ENCODE results near the gene CNGA4. TPM values are rescaled to one million over a fixed set of nuclear protein-coding genes. Genes with fewer than 3 reads are reported as not detected.

The CNGA4 gene
- total RNA-seq, 1 experiment from 2014 or later: 0.17 TPM

DNA sequence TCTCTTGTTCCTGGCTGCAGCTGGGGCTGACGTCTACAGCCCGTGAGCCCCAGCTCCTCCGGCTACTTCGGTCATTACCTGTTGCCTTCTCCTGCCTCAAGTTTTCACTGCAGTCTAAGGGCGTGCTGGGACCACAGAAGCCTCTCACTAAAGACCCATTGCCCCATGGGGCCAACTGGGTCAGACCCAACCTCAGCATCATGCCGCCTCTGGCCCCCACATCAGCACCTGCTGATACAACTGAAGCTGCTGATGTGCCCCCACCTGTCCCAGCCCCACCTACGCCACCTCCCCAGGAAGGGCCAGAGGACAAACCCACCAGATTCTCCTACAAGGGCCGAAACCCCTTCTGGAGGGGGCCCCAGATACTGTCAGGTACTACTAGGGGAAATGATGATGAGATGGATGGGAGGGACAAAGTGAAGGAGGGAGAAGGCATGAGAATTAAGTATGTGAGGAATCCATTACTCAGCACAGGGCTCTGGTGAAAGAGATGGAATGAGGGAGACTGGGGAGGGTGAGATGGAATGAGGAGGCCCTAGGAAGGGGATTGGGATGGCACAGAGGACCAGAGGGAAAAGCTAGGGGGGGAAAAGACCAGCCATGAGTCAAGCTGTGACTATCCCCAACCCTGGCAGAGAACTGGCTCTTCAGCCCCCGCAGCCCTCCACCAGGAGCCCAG, 28.5 kb upstream of the CNGA4 start:
- Histone ChIP-seq H3K36me3 (replicated peaks; ENCODE audit: control insufficient read depth, insufficient read depth, low read length) (peaks cover 11% of the 10 kb centered on the region), H3K4me3 (ENCODE audit: insufficient read depth, low read depth, low read length) (no peak overlapping the region), H3K27me3 (ENCODE audit: control insufficient read depth, insufficient read depth, low read length) (no peaks in the 10 kb centered on the region)
- DNase-seq: no peak

DNA sequence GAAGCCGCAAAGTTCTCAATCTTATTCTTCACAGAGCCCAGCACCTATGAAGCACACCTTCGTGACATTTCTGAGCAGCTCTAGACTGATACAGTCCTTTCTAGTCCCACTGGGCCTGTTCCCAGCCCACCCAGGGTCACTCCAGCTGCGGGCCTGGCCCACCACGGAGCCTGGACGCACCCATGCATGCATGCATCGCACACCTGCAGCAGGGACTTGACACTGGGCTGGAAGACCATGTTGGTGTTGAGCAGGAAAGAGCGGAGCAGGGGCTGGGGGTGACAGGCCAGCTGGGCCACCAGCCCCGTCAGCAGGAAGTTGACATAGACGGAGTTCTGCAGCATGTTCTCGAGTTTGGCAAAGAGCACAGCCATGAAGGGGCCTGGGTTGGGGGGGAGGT, 24.4 kb upstream of the CNGA4 start:
- no peak for DNase-seq
- no peaks in the 10 kb centered on the region for H3K27me3 ChIP-seq (ENCODE audit: control insufficient read depth, insufficient read depth, low read length)
- H3K4me3 ChIP-seq (ENCODE audit: insufficient read depth, low read depth, low read length): no peak overlapping the region
- peaks cover 17% of the 10 kb centered on the region for H3K36me3 ChIP-seq (replicated peaks; ENCODE audit: control insufficient read depth, insufficient read depth, low read length)

GRCh38 chr11:6216501-6216900, 22.4 kb upstream of the CNGA4 start:
- Histone ChIP-seq H3K27me3 (ENCODE audit: control insufficient read depth, insufficient read depth, low read length) (no peaks in the 10 kb centered on the region), H3K36me3 (replicated peaks; ENCODE audit: control insufficient read depth, insufficient read depth, low read length) (peaks cover 16% of the 10 kb centered on the region), H3K4me3 (ENCODE audit: insufficient read depth, low read depth, low read length) (no peak overlapping the region)
- no peak for DNase-seq

DNA sequence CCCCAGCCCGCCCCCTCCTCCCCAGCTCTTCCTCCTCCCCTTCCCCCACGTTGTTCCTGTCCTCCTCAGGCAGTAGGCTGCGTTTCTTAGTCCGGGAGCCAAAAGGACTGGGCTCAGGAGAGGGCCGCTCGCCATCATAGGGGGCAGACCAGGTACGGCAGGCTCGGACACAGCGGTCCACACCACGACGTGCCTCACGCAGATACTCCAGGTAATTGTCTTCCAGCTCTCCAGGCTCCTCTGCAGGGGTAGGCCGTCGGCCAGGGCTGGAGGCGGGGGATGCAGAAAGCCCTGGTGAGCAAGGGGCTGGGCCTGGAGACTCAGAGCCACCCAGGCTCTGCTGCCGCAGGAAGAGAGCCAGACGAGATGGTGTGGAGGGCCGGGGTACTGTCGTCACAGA, 21.2 kb upstream of the CNGA4 start:
- DNase-seq: no peak
- H3K36me3 ChIP-seq (replicated peaks; ENCODE audit: control insufficient read depth, insufficient read depth, low read length): peaks cover 16% of the 10 kb centered on the region
- no peak overlapping the region for H3K4me3 ChIP-seq (ENCODE audit: insufficient read depth, low read depth, low read length)
- H3K27me3 ChIP-seq (ENCODE audit: control insufficient read depth, insufficient read depth, low read length): no peaks in the 10 kb centered on the region

GRCh38 chr11:6219359-6219758, 19.5 kb upstream of the CNGA4 start:
- Histone ChIP-seq H3K36me3 (replicated peaks; ENCODE audit: control insufficient read depth, insufficient read depth, low read length) (peaks cover 16% of the 10 kb centered on the region), H3K27me3 (ENCODE audit: control insufficient read depth, insufficient read depth, low read length) (no peaks in the 10 kb centered on the region), H3K4me3 (ENCODE audit: insufficient read depth, low read depth, low read length) (no peak overlapping the region)
- DNase-seq: no peak

- Histone ChIP-seq H3K4me3 (ENCODE audit: insufficient read depth, low read depth, low read length) (no peak overlapping the region), H3K36me3 (replicated peaks; ENCODE audit: control insufficient read depth, insufficient read depth, low read length) (peaks cover 5% of the 10 kb centered on the region), H3K27me3 (ENCODE audit: control insufficient read depth, insufficient read depth, low read length) (no peaks in the 10 kb centered on the region)
- no peak for DNase-seq
These were observed 15.0 kb upstream of the CNGA4 start for GRCh38 chr11:6223854-6224253.

- H3K4me3 ChIP-seq (ENCODE audit: insufficient read depth, low read depth, low read length): no peak overlapping the region
- no peaks in the 10 kb centered on the region for H3K27me3 ChIP-seq (ENCODE audit: control insufficient read depth, insufficient read depth, low read length)
- DNase-seq: no peak
- peaks cover 5% of the 10 kb centered on the region for H3K36me3 ChIP-seq (replicated peaks; ENCODE audit: control insufficient read depth, insufficient read depth, low read length)
These were observed 14.5 kb upstream of the CNGA4 start for GRCh38 chr11:6224421-6224820.

DNA sequence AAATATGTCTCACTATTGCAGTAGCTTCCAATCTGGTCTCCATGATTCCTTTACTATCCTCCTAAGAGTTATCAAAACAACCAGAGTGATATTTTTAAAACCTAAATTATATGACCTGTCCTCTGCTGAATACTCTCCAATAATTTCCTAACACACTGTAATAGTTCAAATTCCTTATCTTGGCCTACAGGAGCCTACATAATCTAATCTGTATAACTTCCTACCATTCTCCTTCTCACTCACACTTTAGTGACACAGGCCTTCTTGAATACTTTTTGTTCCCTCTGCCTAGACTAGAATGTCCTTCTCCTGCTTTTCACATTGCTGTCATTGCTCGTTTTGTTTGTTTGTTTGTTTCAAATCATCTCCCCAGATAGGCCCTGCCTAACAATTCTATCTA, 13.9 kb upstream of the CNGA4 start:
- no peak for DNase-seq
- Histone ChIP-seq H3K4me3 (ENCODE audit: insufficient read depth, low read depth, low read length) (no peak overlapping the region), H3K27me3 (ENCODE audit: control insufficient read depth, insufficient read depth, low read length) (no peaks in the 10 kb centered on the region)

DNA sequence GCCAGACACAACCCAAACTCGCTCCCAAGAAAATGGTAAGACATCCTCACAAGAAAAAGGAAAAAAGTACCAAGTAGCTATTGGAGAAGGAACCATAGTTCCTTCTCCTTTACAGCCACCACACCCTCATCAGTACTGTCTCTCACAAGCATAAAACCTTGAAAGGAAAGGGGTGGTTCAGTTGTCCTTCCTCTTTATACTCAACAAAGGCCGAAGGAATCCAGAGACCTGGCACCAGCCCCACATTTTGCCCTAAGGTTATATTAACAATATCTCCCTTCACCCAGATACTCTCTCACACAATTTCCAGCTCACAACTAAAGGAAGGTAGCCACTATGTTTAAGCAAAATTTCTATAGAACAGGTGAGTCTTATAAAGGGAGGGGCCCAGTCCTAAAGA, 13.0 kb upstream of the CNGA4 start:
- DNase-seq: no peak
- Histone ChIP-seq H3K4me3 (ENCODE audit: insufficient read depth, low read depth, low read length) (no peak overlapping the region), H3K27me3 (ENCODE audit: control insufficient read depth, insufficient read depth, low read length) (no peaks in the 10 kb centered on the region), H3K36me3 (replicated peaks; ENCODE audit: control insufficient read depth, insufficient read depth, low read length) (peaks cover 5% of the 10 kb centered on the region)

More for the DNA sequence above, 13.9 kb upstream of the CNGA4 start:
- peaks cover 5% of the 10 kb centered on the region for H3K36me3 ChIP-seq (replicated peaks; ENCODE audit: control insufficient read depth, insufficient read depth, low read length)

DNA sequence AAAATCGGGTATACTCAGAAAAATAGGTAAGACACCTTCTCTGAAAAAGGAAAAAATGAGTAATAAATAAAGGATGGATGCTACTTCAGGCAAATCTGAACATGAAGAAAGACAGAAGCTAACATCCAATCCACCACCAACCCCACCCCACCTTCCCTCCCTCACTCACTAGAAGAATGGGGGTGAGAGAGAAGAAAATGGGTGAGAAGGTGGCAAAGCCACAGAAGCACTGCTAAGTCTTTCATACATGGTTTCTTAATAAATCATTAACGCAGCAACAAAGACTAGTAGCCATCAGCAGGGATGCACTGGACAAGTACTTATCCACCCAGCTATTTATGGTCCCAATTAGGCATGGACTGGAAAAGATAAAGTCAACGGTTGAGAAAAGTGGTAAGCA, 10.4 kb upstream of the CNGA4 start:
- no peak for DNase-seq
- H3K36me3 ChIP-seq (replicated peaks; ENCODE audit: control insufficient read depth, insufficient read depth, low read length): 0 out of 2 replicates have a peak, but pooled peaks cover 2% of the 10 kb centered on the region
- no peaks in the 10 kb centered on the region for H3K27me3 ChIP-seq (ENCODE audit: control insufficient read depth, insufficient read depth, low read length)
- no peak overlapping the region for H3K4me3 ChIP-seq (ENCODE audit: insufficient read depth, low read depth, low read length)

GRCh38 chr11:6229911-6230310, 9.0 kb upstream of the CNGA4 start:
- no peak for DNase-seq
- no peaks in the 10 kb centered on the region for H3K27me3 ChIP-seq (ENCODE audit: control insufficient read depth, insufficient read depth, low read length)
- no peaks in the 10 kb centered on the region for H3K36me3 ChIP-seq (replicated peaks; ENCODE audit: control insufficient read depth, insufficient read depth, low read length)
- no peak overlapping the region for H3K4me3 ChIP-seq (ENCODE audit: insufficient read depth, low read depth, low read length)

DNA sequence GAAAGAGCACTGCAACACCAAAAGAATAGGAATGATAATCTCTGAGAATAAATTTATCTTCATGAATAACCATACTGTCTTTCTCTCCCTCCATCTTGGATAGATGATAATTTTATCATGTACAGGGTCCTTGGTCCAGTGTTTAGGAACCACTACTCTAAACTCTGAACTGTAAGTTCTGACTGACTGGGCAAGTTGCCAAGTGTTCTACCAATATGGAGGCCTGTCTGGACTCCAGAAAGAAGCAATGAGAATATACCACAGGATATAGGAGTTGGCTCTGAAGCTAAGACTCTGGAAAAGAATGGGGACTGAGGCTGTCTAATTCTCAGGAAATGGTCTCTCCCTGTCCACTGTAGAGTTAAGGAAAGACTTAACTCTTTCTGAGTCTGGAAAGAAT, 6.0 kb upstream of the CNGA4 start:
- Histone ChIP-seq H3K27me3 (ENCODE audit: control insufficient read depth, insufficient read depth, low read length) (no peaks in the 10 kb centered on the region), H3K4me3 (ENCODE audit: insufficient read depth, low read depth, low read length) (no peak overlapping the region), H3K36me3 (replicated peaks; ENCODE audit: control insufficient read depth, insufficient read depth, low read length) (no peaks in the 10 kb centered on the region)
- DNase-seq: no peak

DNA sequence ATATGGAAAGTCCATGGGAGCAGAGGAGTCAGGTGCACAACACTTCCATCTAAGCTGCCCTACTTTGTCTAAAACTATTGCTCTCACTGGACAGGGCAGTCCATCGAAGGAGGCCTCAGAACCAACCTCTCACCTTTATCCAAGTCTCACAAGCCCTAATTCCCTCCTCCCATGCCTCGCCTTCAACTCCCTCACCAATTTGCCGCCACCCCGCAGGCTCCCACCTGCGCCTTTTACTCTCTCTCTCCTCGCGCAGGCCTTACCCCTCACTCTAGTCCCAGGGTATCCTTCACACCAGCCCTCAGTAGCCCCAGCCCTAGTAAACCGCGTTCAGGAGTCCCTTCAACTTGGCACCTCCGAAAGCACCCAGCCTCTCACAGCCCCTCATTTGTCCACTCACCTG, 4.9 kb upstream of the CNGA4 start:
- no peaks in the 10 kb centered on the region for H3K27me3 ChIP-seq (ENCODE audit: control insufficient read depth, insufficient read depth, low read length)
- H3K4me3 ChIP-seq (ENCODE audit: insufficient read depth, low read depth, low read length): peak overlapping the region; percentile 66
- no peaks in the 10 kb centered on the region for H3K36me3 ChIP-seq (replicated peaks; ENCODE audit: control insufficient read depth, insufficient read depth, low read length)
- no peak for DNase-seq

- Histone ChIP-seq H3K36me3 (replicated peaks; ENCODE audit: control insufficient read depth, insufficient read depth, low read length) (no peaks in the 10 kb centered on the region), H3K4me3 (ENCODE audit: insufficient read depth, low read depth, low read length) (peak within 1 kb of the TSS; percentile 76), H3K27me3 (ENCODE audit: control insufficient read depth, insufficient read depth, low read length) (no peaks in the 10 kb centered on the region)
- DNase-seq: peak; percentile 96
These were observed 4.3 kb upstream of the CNGA4 start, which contains the start of gene FHIP1B for GRCh38 chr11:6234387-6235107. Gene FHIP1B (minus strand): TSS chr11:6234636. CDS start chr11:6224516, 10,120 bp downstream.

DNA sequence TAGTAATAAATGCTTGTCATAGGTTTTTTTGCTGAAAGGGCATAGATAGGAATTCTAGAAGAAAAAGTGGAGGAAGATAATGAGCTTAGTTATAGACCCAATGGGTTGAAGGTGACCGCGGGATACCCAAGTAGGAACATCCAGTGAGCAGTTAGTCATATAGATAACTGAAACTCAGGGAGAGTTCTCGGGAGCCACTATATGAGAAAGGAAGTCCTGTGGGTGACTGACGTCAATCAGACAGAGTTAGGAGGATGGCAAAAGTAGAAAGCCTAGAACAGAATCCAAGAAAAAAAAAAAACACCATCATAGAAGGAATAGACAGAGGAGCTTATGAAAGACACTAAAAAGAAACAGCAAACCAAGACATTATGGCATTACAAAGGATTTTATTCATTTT, 1.6 kb upstream of the CNGA4 start:
- DNase-seq: no peak
- H3K36me3 ChIP-seq (replicated peaks; ENCODE audit: control insufficient read depth, insufficient read depth, low read length): no peaks in the 10 kb centered on the region
- no peaks in the 10 kb centered on the region; the same call in 1 of the 2 replicates for H3K27me3 ChIP-seq (ENCODE audit: control insufficient read depth, insufficient read depth, low read length)
- no peak overlapping the region for H3K4me3 ChIP-seq (ENCODE audit: insufficient read depth, low read depth, low read length)

Data from H7 (cell line).